HL-60 (cell line): ENCODE measurements around the gene TXNDC9.

Experiments used
- GABPA ChIP-seq: IDR thresholded peaks from 2 replicates; pipeline ENCODE4 v1.6.1; 2012; ENCODE audit warnings: low read depth
- TF ChIP-seq, protein P1 (sequence below): IDR thresholded peaks from one replicate; pipeline ENCODE4 v1.5.1; 2011; ENCODE audit warnings: low read length, control low read depth, inconsistent platforms; ENCODE audit not compliant: insufficient read depth
- TF ChIP-seq, protein P2 (sequence below): IDR thresholded peaks from 2 replicates; pipeline ENCODE4 v1.6.1; 2012; ENCODE audit warnings: low read depth; ENCODE audit not compliant: insufficient replicate concordance

DNA sequence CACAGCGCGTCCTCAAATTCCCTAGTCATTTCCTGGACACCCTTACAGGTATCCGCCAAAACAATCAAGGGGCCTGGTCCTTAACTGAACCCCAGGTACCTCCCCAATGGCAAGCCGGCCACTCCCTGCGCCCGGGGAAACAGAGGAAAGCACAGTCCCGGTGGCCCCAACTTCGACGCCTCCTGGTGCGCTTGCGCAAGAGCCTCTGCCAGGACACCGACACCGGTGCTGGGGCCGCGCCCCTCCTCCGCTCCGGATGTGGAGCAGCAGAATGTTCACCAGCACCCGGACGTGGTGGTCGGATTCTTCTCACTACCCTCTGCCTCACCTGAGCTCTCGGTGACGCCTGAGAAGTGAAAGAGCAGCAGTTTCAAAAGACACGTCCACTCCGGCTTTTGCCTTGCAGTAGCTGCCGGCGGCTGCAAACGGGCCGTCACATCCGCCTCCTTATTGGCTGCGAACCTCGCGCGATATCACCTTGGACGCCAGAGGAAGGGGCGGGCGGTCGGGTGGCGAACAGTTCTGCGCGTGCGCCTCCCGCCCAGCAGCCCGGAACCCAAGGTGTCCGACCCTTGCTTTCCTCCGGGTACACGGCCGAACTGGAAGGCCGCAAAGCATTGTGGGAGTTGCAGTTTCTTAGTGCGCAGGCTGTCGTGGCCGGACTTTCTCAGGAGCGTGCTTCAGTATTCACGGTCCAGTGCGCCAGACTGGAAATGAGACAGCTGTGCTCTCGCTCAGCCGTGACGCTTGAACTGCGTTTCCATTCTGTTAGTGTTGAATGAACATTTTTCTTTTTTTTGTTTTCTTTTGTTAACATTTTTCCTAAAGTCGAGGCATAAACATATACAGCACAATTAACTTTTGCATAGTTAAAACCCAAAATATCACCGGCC lies at the start of gene TXNDC9:
- TF ChIP-seq, protein P1, sequence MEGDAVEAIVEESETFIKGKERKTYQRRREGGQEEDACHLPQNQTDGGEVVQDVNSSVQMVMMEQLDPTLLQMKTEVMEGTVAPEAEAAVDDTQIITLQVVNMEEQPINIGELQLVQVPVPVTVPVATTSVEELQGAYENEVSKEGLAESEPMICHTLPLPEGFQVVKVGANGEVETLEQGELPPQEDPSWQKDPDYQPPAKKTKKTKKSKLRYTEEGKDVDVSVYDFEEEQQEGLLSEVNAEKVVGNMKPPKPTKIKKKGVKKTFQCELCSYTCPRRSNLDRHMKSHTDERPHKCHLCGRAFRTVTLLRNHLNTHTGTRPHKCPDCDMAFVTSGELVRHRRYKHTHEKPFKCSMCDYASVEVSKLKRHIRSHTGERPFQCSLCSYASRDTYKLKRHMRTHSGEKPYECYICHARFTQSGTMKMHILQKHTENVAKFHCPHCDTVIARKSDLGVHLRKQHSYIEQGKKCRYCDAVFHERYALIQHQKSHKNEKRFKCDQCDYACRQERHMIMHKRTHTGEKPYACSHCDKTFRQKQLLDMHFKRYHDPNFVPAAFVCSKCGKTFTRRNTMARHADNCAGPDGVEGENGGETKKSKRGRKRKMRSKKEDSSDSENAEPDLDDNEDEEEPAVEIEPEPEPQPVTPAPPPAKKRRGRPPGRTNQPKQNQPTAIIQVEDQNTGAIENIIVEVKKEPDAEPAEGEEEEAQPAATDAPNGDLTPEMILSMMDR: no peak
- TF ChIP-seq, protein P2, sequence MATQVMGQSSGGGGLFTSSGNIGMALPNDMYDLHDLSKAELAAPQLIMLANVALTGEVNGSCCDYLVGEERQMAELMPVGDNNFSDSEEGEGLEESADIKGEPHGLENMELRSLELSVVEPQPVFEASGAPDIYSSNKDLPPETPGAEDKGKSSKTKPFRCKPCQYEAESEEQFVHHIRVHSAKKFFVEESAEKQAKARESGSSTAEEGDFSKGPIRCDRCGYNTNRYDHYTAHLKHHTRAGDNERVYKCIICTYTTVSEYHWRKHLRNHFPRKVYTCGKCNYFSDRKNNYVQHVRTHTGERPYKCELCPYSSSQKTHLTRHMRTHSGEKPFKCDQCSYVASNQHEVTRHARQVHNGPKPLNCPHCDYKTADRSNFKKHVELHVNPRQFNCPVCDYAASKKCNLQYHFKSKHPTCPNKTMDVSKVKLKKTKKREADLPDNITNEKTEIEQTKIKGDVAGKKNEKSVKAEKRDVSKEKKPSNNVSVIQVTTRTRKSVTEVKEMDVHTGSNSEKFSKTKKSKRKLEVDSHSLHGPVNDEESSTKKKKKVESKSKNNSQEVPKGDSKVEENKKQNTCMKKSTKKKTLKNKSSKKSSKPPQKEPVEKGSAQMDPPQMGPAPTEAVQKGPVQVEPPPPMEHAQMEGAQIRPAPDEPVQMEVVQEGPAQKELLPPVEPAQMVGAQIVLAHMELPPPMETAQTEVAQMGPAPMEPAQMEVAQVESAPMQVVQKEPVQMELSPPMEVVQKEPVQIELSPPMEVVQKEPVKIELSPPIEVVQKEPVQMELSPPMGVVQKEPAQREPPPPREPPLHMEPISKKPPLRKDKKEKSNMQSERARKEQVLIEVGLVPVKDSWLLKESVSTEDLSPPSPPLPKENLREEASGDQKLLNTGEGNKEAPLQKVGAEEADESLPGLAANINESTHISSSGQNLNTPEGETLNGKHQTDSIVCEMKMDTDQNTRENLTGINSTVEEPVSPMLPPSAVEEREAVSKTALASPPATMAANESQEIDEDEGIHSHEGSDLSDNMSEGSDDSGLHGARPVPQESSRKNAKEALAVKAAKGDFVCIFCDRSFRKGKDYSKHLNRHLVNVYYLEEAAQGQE: no peak
- peak; percentile 96 for TF ChIP-seq GABPA
